Stomach (tissue), 9 donors: Measurements from ENCODE around the gene DOK3. TPM values are rescaled to one million over a fixed set of nuclear protein-coding genes. Genes with fewer than 3 reads are reported as not detected.

Experiments
- DNase-seq, 2 donors: peaks; one replicate each; pipeline versions ENCODE4 v3.0.0 to v3.0.0-alpha.2; 2013 to 2019
- H3K27ac ChIP-seq, 5 donors: fragments of 200-600 bp in 4 of 5; sonication (generic) in 4 of 5; one replicate each; pipeline ENCODE4 v1.5.1; 2013 to 2019; ENCODE audit warnings: mild to moderate bottlenecking in 1 of 5, moderate library complexity in 1 of 5
- H3K27me3 ChIP-seq, 3 donors: fragments of 200-600 bp; sonication (generic); one replicate each; pipeline ENCODE4 v1.5.1; 2017 to 2019; ENCODE audit warnings: mixed run types in 1 of 3
- H3K36me3 ChIP-seq, 4 donors: fragments of 200-600 bp; sonication (generic); 1 replicate in 3 of 4; 2 replicates in 1 of 4; pipeline ENCODE4 v1.5.1; 2016 to 2019
- H3K4me1 ChIP-seq, 4 donors: fragments of 200-600 bp; sonication (generic); one replicate each; pipeline ENCODE4 v1.5.1; 2016 to 2019
- H3K4me3 ChIP-seq, 4 donors: fragments of 200-600 bp; sonication (generic) in 3 of 4; one replicate each; pipeline ENCODE4 v1.5.1; 2016 to 2019; ENCODE audit warnings: mild to moderate bottlenecking in 1 of 4
- H3K9me3 ChIP-seq, 4 donors: fragments of 200-600 bp; sonication (generic); one replicate each; pipeline ENCODE4 v1.5.1; 2016 to 2019
- CTCF ChIP-seq, 7 experiments: fragments of 450-650 bp in 4 of 7; fragments of 200-600 bp in 3 of 7; sonication (generic) in 3 of 7; IDR thresholded peaks; one replicate each; pipeline ENCODE4 v1.5.1; 2016 to 2019; ENCODE audit warnings: antibody characterized with exemption in 7 of 7, control low read depth in 2 of 7, mild to moderate bottlenecking in 1 of 7
- EP300 ChIP-seq: sonication (generic); formaldehyde crosslinking; IDR thresholded peaks from one replicate; pipeline ENCODE4 v1.6.1; 2017; ENCODE audit warnings: antibody characterized with exemption
- POLR2A ChIP-seq, 4 donors: fragments of 450-650 bp; IDR thresholded peaks; one replicate each; pipeline ENCODE4 v1.6.1; 2016; ENCODE audit warnings: antibody characterized with exemption in 4 of 4, control low read depth in 2 of 4, mild to moderate bottlenecking in 1 of 4, moderate library complexity in 1 of 4
- POLR2AphosphoS5 ChIP-seq, 3 donors: sonication (generic); formaldehyde crosslinking; IDR thresholded peaks; one replicate each; pipeline ENCODE4 v1.6.1; 2016; ENCODE audit warnings: antibody characterized with exemption in 3 of 3
- WGBS, 5 donors: extraction: QIAGEN DNeasy Blood & Tissue Kit in 3 of 5; methylation state at CpG; one replicate each; pipeline versions ENCODE4 v1.1.5 to v1.1.7; 2013 to 2018; 5-methylcytosine and 5-hydroxymethylcytosine counted together
- intact Hi-C: fragments of 100-400 bp; cut with DNase I; formaldehyde crosslinking; loops from one replicate; pipeline ENCODE4 v1.15.1; 2023; ENCODE audit warnings: low total_unique reads
- polyA plus RNA-seq, 3 donors: library from polyadenylated mRNA; stranded (reverse); fragments of 200-250 nt; gene quantifications; one replicate each; pipeline ENCODE4 v1.2.3, GENCODE V29; 2013
- total RNA-seq, 5 donors: library from RNA; depleted of rRNA; stranded (reverse); fragments of >200 nt; gene quantifications; one replicate each; pipeline versions ENCODE4 v1.1.0 to v1.2.3, GENCODE V29; 2014 to 2016
- donor health status: healthy with polysubstance abuse.
- donor health status: Bipolar disorder and iron deficiency.
- donor health status: healthy.

The DOK3 gene
- total and polyA plus RNA-seq, 8 donors, result 0.43 to 31.2 (median 4.9) TPM; not detected in 1

DNA sequence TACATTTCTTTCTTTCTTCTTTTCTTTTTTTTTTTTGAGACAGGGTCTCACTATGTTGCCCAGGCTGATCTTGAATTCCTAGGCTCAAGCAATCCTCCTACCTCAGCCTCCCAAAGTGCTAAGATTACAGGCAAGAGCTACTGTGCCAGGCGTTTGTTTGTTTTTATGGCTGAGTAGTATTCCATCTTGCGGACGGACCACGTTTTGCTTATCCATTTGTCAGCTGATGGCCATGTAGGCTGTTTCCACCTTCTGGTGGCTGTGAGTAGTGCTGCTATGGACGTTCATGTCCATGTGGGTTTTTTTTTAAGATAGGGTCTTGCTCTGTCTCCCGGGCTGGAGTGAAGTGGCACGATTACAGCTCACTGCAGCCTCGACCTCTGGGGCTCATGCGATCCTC lies 2.5 kb downstream of the DOK3 start:
- peaks cover 0 to 21% (median 6%) of the 10 kb centered on the region in 4 donors for H3K4me1 ChIP-seq
- DNase-seq, result no peak
- no peak overlapping the region for H3K27ac ChIP-seq
- H3K9me3 ChIP-seq, result no peaks in the 10 kb centered on the region
- peaks cover 15 to 43% (median 34%) of the 10 kb centered on the region in 4 donors for H3K36me3 ChIP-seq
- WGBS, 5 donors, result 73 to 84% (median 77%) methylated on average over 9 of the region's 9 CpGs
- no peak for TF ChIP-seq CTCF (IDR thresholded peaks at IDR 0.05)
- no peak for TF ChIP-seq POLR2A (IDR thresholded peaks at IDR 0.05)
- no peak for TF ChIP-seq EP300
- TF ChIP-seq POLR2AphosphoS5 (IDR thresholded peaks at IDR 0.05), result no peak
- peak overlapping the region in 2 of 4 donors; percentile 37 to 39 for H3K4me3 ChIP-seq
- no peaks in the 10 kb centered on the region for H3K27me3 ChIP-seq
- intact Hi-C loops, result no loop called here

GRCh38 chr5:177505075-177505474 lies 4.6 kb downstream of the DOK3 start:
- Histone ChIP-seq H3K9me3 (no peaks in the 10 kb centered on the region), H3K36me3 (peaks cover 0 to 22% (median 13%) of the 10 kb centered on the region in 4 donors), H3K4me1 (peaks cover 0 to 25% (median 12%) of the 10 kb centered on the region in 4 donors), H3K4me3 (no peak overlapping the region), H3K27me3 (no peaks in the 10 kb centered on the region), H3K27ac (no peak overlapping the region)
- DNase-seq, result no peak
- TF ChIP-seq POLR2A (IDR thresholded peaks at IDR 0.05), result no peak
- no peak for TF ChIP-seq CTCF (IDR thresholded peaks at IDR 0.05)
- TF ChIP-seq EP300, result no peak
- no peak for TF ChIP-seq POLR2AphosphoS5 (IDR thresholded peaks at IDR 0.05)
- intact Hi-C loops, result no loop called here
- 95 to 100% (median 98%) methylated on average over 3 to 4 of the region's 4 CpGs for WGBS, 5 donors

- H3K36me3 ChIP-seq, result peaks cover 0 to 22% (median 12%) of the 10 kb centered on the region in 4 donors
- no peaks in the 10 kb centered on the region for H3K9me3 ChIP-seq
- no peak overlapping the region for H3K4me3 ChIP-seq
- peaks cover 0 to 18% (median 9%) of the 10 kb centered on the region in 4 donors for H3K4me1 ChIP-seq
- TF ChIP-seq POLR2A (IDR thresholded peaks at IDR 0.05), result no peak
- no peak for TF ChIP-seq POLR2AphosphoS5 (IDR thresholded peaks at IDR 0.05)
- TF ChIP-seq CTCF (IDR thresholded peaks at IDR 0.05), result no peak
- TF ChIP-seq EP300, result no peak
- DNase-seq, result no peak
- no peaks in the 10 kb centered on the region for H3K27me3 ChIP-seq
- WGBS, 5 donors, result 85 to 92% (median 91%) methylated on average over 23 to 47 of the region's 47 CpGs
- intact Hi-C loops, result loop anchor here (5.0 kb wide), 1 partner anchor 112 kb away; no protein-coding TSS in a partner anchor
- no peak overlapping the region for H3K27ac ChIP-seq
Observed at GRCh38 chr5:177504086-177505056, 5.3 kb downstream of the DOK3 start.

DNA sequence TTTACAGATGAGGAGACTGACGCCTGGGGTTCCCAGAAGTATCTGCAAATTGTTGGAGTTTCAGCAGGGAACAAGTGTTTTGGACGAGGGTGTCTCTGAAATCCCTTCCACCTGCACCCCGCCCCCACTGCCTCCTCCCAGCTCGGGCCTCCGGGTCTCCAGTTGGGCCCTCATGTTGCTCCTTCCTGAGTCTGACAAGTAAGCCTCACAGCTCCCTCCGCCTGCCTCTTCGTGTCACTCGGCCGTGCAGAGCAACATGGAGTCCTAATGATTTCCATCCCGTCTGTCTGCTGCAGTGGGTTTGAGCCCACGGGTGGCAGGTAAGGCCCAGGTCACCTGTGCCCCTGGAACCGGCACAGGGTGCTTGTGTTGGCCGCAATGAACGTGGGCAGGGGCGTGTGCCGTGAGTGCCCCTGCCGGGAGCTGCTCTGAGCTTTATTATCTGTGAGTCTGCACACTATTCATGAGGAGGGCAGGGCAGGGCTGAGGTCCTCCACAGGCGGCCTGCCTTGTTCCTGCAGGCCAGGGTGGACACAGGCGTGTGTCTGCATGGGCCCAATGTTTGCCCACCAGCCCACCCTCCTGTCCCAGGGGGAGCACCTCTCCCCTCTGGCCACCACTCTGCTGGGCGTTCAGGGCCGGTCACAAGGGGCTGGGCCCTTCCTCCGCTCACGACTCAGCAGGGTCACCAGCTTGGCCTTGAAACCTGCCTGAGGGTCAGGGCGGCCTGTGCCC lies 6.1 kb downstream of the DOK3 start:
- Histone ChIP-seq H3K36me3 (peaks cover 0 to 22% (median 12%) of the 10 kb centered on the region in 4 donors), H3K4me3 (no peak overlapping the region), H3K4me1 (peaks cover 1 to 16% (median 10%) of the 10 kb centered on the region in 4 donors), H3K27me3 (no peaks in the 10 kb centered on the region), H3K9me3 (no peaks in the 10 kb centered on the region), H3K27ac (no peak overlapping the region)
- TF ChIP-seq EP300, result no peak
- no peak for TF ChIP-seq CTCF (IDR thresholded peaks at IDR 0.05)
- no peak for TF ChIP-seq POLR2A (IDR thresholded peaks at IDR 0.05)
- TF ChIP-seq POLR2AphosphoS5 (IDR thresholded peaks at IDR 0.05), result no peak
- DNase-seq, result no peak
- intact Hi-C loops, result loop anchor here (5.0 kb wide), 1 partner anchor 111 kb away; no protein-coding TSS in a partner anchor
- 73 to 89% (median 82%) methylated on average over 16 to 24 of the region's 24 CpGs for WGBS, 5 donors
